Measurements from ENCODE around the gene SLC44A3. TPM values are rescaled to one million over a fixed set of nuclear protein-coding genes. Genes with fewer than 3 reads are reported as not detected.

SLC44A3 gene
- total and polyA plus RNA-seq, 2 experiments from 2014 or later = 2.9 to 4.5 TPM

GRCh38 chr1:94772230-94772641, 47.9 kb upstream of the SLC44A3 start:
- Histone ChIP-seq H3K27ac (ENCODE audit: low read depth) (no peak overlapping the region), H3K79me2 (replicated peaks; ENCODE audit: insufficient read depth) (no peaks in the 10 kb centered on the region), H3K27me3 (ENCODE audit: insufficient read depth) (no peaks in the 10 kb centered on the region), H3K4me3 (no peak overlapping the region), H3K4me2 (no peak overlapping the region), H3F3A (replicated peaks; ENCODE audit: low read depth) (no peaks in the 10 kb centered on the region), H3K9me2 (ENCODE audit: insufficient read depth) (0 out of 2 replicates have a peak, but pooled peaks cover 7% of the 10 kb centered on the region), H3K36me3 (ENCODE audit: insufficient read depth) (no peaks in the 10 kb centered on the region), H3K4me1 (ENCODE audit: insufficient read depth) (no peaks in the 10 kb centered on the region), H2AFZ (no peak overlapping the region), H4K20me1 (replicated peaks; ENCODE audit: insufficient read depth) (no peaks in the 10 kb centered on the region)
- H3K4me1 Mint-ChIP-seq = peaks cover 9% of the 10 kb centered on the region; the same call in 2 of the 3 replicates
- H3K4me3 Mint-ChIP-seq = no peak overlapping the region
- no peak for TF ChIP-seq EZH2 (IDR thresholded peaks at IDR 0.05; ENCODE audit: low read depth, unreplicated experiment)
- TF ChIP-seq REST (IDR thresholded peaks at IDR 0.05; ENCODE audit: unreplicated experiment) = no peak
- no peak for TF ChIP-seq ZNF331 (CRISPR knock-in tag; IDR thresholded peaks at IDR 0.05; ENCODE audit: low read depth)
- no peak for TF ChIP-seq STAT1 (IDR thresholded peaks at IDR 0.05; ENCODE audit: unreplicated experiment)
- TF ChIP-seq ZNF114 (CRISPR knock-in tag; IDR thresholded peaks at IDR 0.05) = no peak
- TF ChIP-seq ETS1 (IDR thresholded peaks at IDR 0.05) = no peak
- TF ChIP-seq CREB1 (CRISPR knock-in tag; IDR thresholded peaks at IDR 0.05; ENCODE audit: low read depth) = no peak
- no peak for TF ChIP-seq POLR2AphosphoS5 (IDR thresholded peaks at IDR 0.05; ENCODE audit: low read depth)
- no peak for TF ChIP-seq ZNF462 (CRISPR knock-in tag; IDR thresholded peaks at IDR 0.05)
- no peak for TF ChIP-seq EZH2phosphoT487 (IDR thresholded peaks at IDR 0.05; ENCODE audit: unreplicated experiment)
- TF ChIP-seq CTCF (conservative IDR thresholded peaks at IDR 0.05; ENCODE audit: low read depth in 2 of 2) = no peak
- no peak for TF ChIP-seq JUNB (IDR thresholded peaks at IDR 0.05; ENCODE audit: unreplicated experiment)
- no peak for TF ChIP-seq NANOG (IDR thresholded peaks at IDR 0.05; ENCODE audit: borderline replicate concordance)
- H3K27me3 Mint-ChIP-seq (ENCODE audit: insufficient read depth, low read depth, poor library complexity) = peaks cover 1% of the 10 kb centered on the region
- H3K9me3 Mint-ChIP-seq = no peaks in the 10 kb centered on the region
- no peak overlapping the region for H3K27ac Mint-ChIP-seq
- ATAC-seq (no peak), DNase-seq (ENCODE audit: low spot score) (no peak)
- H3K36me3 Mint-ChIP-seq (ENCODE audit: low read depth) = no peaks in the 10 kb centered on the region

Data from GM23338 (cell line).